Kidney capillary endothelial cell (primary cell): ENCODE data around the gene HOXC11.

ENCODE experiments used
- DNase-seq: peaks from one replicate; pipeline ENCODE4 v3.0.0-alpha.2; 2018; ENCODE audit warnings: low spot score

Gene HOXC11

GRCh38 chr12:53973236-53974042 is 513 bp downstream of the HOXC11 start:
- no peak for DNase-seq

GRCh38 chr12:53974084-53975063 is 1.4 kb downstream of the HOXC11 start, which contains the start of gene HOTAIR:
Gene HOTAIR (minus strand): TSS chr12:53974954.
- no peak for DNase-seq

- no peak for DNase-seq
These were observed 2.1 kb downstream of the HOXC11 start for GRCh38 chr12:53975064-53975471.

- no peak for DNase-seq
These were observed 2.7 kb downstream of the HOXC11 start for GRCh38 chr12:53975479-53976152.

GRCh38 chr12:53976172-53976822 is 3.4 kb downstream of the HOXC11 start:
- DNase-seq: no peak

- no peak for DNase-seq
These were observed 4.1 kb downstream of the HOXC11 start for GRCh38 chr12:53976823-53977595.

- no peak for DNase-seq
These were observed 4.9 kb downstream of the HOXC11 start for GRCh38 chr12:53977596-53978445.

- no peak for DNase-seq
These were observed 5.8 kb downstream of the HOXC11 start for GRCh38 chr12:53978477-53979356.

GRCh38 chr12:53980104-53980801 is 7.3 kb downstream of the HOXC11 start:
- DNase-seq: no peak

GRCh38 chr12:53980802-53981496 is 8.0 kb downstream of the HOXC11 start:
- no peak for DNase-seq

GRCh38 chr12:53981634-53982565 is 9.0 kb downstream of the HOXC11 start:
- DNase-seq: no peak

GRCh38 chr12:53982648-53983567 is 10.0 kb downstream of the HOXC11 start:
- no peak for DNase-seq

- DNase-seq: no peak
These were observed 10.6 kb downstream of the HOXC11 start for GRCh38 chr12:53983568-53983949.

GRCh38 chr12:53983950-53984572 is 11.1 kb downstream of the HOXC11 start:
- no peak for DNase-seq
